ENCODE measurements around the gene PHLDB1.

DNA sequence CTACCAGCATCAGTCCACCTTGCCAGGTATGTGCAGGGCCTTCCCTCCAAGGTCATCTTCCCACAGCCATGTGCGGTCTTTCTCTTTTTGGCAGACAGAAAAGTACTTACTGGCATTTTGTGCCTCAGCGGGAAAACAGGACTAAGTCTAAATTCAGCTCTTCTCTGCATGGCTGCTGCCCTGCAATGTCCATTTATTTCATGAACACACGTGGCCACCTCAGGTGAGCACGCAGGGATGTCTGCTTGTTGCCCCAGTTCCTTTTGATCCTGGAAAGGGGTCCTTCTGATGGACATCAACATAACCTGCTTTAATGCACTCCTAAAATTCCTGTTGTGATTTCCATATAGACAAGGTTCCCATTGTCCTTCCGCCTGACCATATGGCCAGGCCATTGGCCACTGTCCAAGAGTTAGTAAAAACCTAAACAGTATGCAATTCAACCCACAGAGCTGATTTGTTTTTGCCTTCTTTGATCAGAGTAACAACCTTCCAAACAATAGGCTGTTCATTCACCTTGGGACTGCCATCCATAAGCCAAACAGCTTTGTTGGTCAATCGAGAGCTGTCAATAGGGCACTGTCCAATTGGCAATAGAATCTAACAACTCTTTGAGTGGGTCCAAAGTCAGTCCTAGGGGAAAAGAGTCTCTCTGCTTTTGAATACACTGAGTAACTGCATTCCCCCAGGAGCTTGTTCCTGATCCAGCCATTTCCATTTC lies 66.1 kb downstream of the PHLDB1 start:
- TF ChIP-seq EZH2 (IDR thresholded peaks at IDR 0.05; ENCODE audit: insufficient read depth, low read length) (no peak), CTCF (IDR thresholded peaks at IDR 0.05; ENCODE audit: insufficient read depth, low read depth, low read length) (no peak)

All from astrocyte (in vitro differentiated cells and primary cell).